Immature natural killer cell (primary cell): ENCODE measurements around the gene LDB3. TPM values are rescaled to one million over a fixed set of nuclear protein-coding genes. Genes with fewer than 3 reads are reported as not detected.

Source experiments
- DNase-seq, 3 donors: peaks; one replicate each; pipeline ENCODE4 v3.0.0; 2022; ENCODE audit warnings: mixed read lengths in 1 of 3
- H3K27ac Mint-ChIP-seq, 6 donors: one replicate each; pipeline ENCODE4 v1.8.0; 2020; ENCODE audit warnings: mixed read lengths in 6 of 6, mild to moderate bottlenecking in 5 of 6, inconsistent platforms in 4 of 6, moderate library complexity in 3 of 6
- H3K27me3 Mint-ChIP-seq, 3 donors: one replicate each; pipeline ENCODE4 v1.8.0; 2020 to 2021; ENCODE audit warnings: low read depth in 3 of 3, mild to moderate bottlenecking in 3 of 3, mixed read lengths in 3 of 3, moderate library complexity in 3 of 3, inconsistent platforms in 1 of 3
- H3K36me3 Mint-ChIP-seq, 3 donors: one replicate each; pipeline ENCODE4 v1.8.0; 2020; ENCODE audit warnings: mixed read lengths in 3 of 3, inconsistent platforms in 2 of 3, mild to moderate bottlenecking in 2 of 3
- H3K4me1 Mint-ChIP-seq, 2 donors: one replicate each; pipeline ENCODE4 v1.8.0; 2020; ENCODE audit warnings: inconsistent platforms in 2 of 2, mild to moderate bottlenecking in 2 of 2, mixed read lengths in 2 of 2, moderate library complexity in 1 of 2
- H3K4me3 Mint-ChIP-seq, 5 donors: one replicate each; pipeline ENCODE4 v1.8.0; 2020; ENCODE audit warnings: mild to moderate bottlenecking in 5 of 5, mixed read lengths in 5 of 5, inconsistent platforms in 3 of 5, moderate library complexity in 3 of 5
- H3K9me3 Mint-ChIP-seq, 6 donors: one replicate each; pipeline ENCODE4 v1.8.0; 2020; ENCODE audit warnings: mild to moderate bottlenecking in 6 of 6, mixed read lengths in 6 of 6, inconsistent platforms in 4 of 6, moderate library complexity in 3 of 6
- polyA plus RNA-seq, 3 donors: library from polyadenylated mRNA; unstranded; fragments of 300-500 nt; fragmentation: Illumina TruSeq; gene quantifications; one replicate each; pipeline ENCODE4 v1.2.3, GENCODE V29; 2021

LDB3 gene
- polyA plus RNA-seq, 3 donors from 2014 or later = 0.09 TPM; not detected in 2

GRCh38 chr10:86758189-86759072 is 90.1 kb downstream of the LDB3 start:
- Mint-ChIP-seq H3K36me3 (no peaks in the 10 kb centered on the region), H3K27ac (peak overlapping the region in 1 of 6 donors; percentile 11), H3K4me1 (peaks cover 20 to 35% of the 10 kb centered on the region in 2 donors), H3K27me3 (peaks cover 4 to 21% (median 6%) of the 10 kb centered on the region in 3 donors), H3K9me3 (no peaks in the 10 kb centered on the region), H3K4me3 (peak overlapping the region; percentile 62 to 92 (median 91))
- DNase-seq = no peak

GRCh38 chr10:86759073-86759672 is 90.9 kb downstream of the LDB3 start:
- Mint-ChIP-seq H3K27ac (no peak overlapping the region), H3K4me3 (peak overlapping the region in 4 of 5 donors; percentile 2 to 24 (median 6))

GRCh38 chr10:86763404-86763803 is 95.1 kb downstream of the LDB3 start:
- Mint-ChIP-seq H3K27me3 (peaks cover 2 to 7% (median 2%) of the 10 kb centered on the region in 3 donors), H3K4me1 (peaks cover 10 to 12% of the 10 kb centered on the region in 2 donors), H3K4me3 (no peak overlapping the region), H3K36me3 (no peaks in the 10 kb centered on the region), H3K9me3 (no peaks in the 10 kb centered on the region), H3K27ac (no peak overlapping the region)
- no peak for DNase-seq

More at GRCh38 chr10:86759073-86759672, 90.9 kb downstream of the LDB3 start:
- Mint-ChIP-seq H3K9me3 (no peaks in the 10 kb centered on the region), H3K27me3 (peaks cover 4 to 21% (median 6%) of the 10 kb centered on the region in 3 donors), H3K4me1 (peaks cover 20 to 35% of the 10 kb centered on the region in 2 donors), H3K36me3 (no peaks in the 10 kb centered on the region)
- DNase-seq = no peak

- Mint-ChIP-seq H3K9me3 (no peaks in the 10 kb centered on the region), H3K4me1 (peaks cover 5 to 11% of the 10 kb centered on the region in 2 donors), H3K4me3 (no peak overlapping the region), H3K27ac (no peak overlapping the region), H3K27me3 (peaks cover 0 to 7% (median 5%) of the 10 kb centered on the region in 3 donors), H3K36me3 (peaks cover 0 to 4% (median 0%) of the 10 kb centered on the region in 3 donors)
- DNase-seq = no peak
These were observed 97.2 kb downstream of the LDB3 start for GRCh38 chr10:86765548-86765947.

GRCh38 chr10:86768412-86769062 is 100.2 kb downstream of the LDB3 start:
- Mint-ChIP-seq H3K27ac (no peak overlapping the region), H3K36me3 (peaks cover 0 to 4% (median 0%) of the 10 kb centered on the region in 3 donors), H3K4me3 (no peak overlapping the region)

GRCh38 chr10:86769991-86770390 is 101.7 kb downstream of the LDB3 start:
- Mint-ChIP-seq H3K9me3 (no peaks in the 10 kb centered on the region), H3K27ac (no peak overlapping the region), H3K4me1 (peaks cover 5 to 11% of the 10 kb centered on the region in 2 donors), H3K36me3 (peaks cover 0 to 4% (median 0%) of the 10 kb centered on the region in 3 donors), H3K4me3 (no peak overlapping the region), H3K27me3 (peaks cover 0 to 5% (median 0%) of the 10 kb centered on the region in 3 donors)
- no peak for DNase-seq

More at GRCh38 chr10:86768412-86769062, 100.2 kb downstream of the LDB3 start:
- peaks cover 5 to 11% of the 10 kb centered on the region in 2 donors for H3K4me1 Mint-ChIP-seq
- DNase-seq = no peak
- peaks cover 0 to 5% (median 2%) of the 10 kb centered on the region in 3 donors for H3K27me3 Mint-ChIP-seq
- no peaks in the 10 kb centered on the region for H3K9me3 Mint-ChIP-seq

GRCh38 chr10:86770412-86770960 is 102.2 kb downstream of the LDB3 start:
- Mint-ChIP-seq H3K4me1 (peaks cover 5 to 10% of the 10 kb centered on the region in 2 donors), H3K27ac (no peak overlapping the region), H3K36me3 (peaks cover 0 to 4% (median 0%) of the 10 kb centered on the region in 3 donors), H3K27me3 (peaks cover 0 to 5% (median 0%) of the 10 kb centered on the region in 3 donors), H3K9me3 (no peaks in the 10 kb centered on the region), H3K4me3 (no peak overlapping the region)
- DNase-seq = no peak

- Mint-ChIP-seq H3K36me3 (peaks cover 0 to 4% (median 0%) of the 10 kb centered on the region in 3 donors), H3K4me1 (peaks cover 5 to 8% of the 10 kb centered on the region in 2 donors), H3K9me3 (no peaks in the 10 kb centered on the region), H3K4me3 (no peak overlapping the region), H3K27ac (no peak overlapping the region), H3K27me3 (peaks cover 0 to 3% (median 0%) of the 10 kb centered on the region in 3 donors)
- no peak for DNase-seq
These were observed 105.2 kb downstream of the LDB3 start for GRCh38 chr10:86773498-86773897.

- Mint-ChIP-seq H3K27ac (no peak overlapping the region), H3K4me1 (peaks cover 0 to 3% of the 10 kb centered on the region in 2 donors), H3K36me3 (peaks cover 0 to 4% (median 0%) of the 10 kb centered on the region in 3 donors), H3K4me3 (no peak overlapping the region), H3K27me3 (no peaks in the 10 kb centered on the region), H3K9me3 (peaks cover 0 to 2% (median 0%) of the 10 kb centered on the region in 6 donors)
- DNase-seq = no peak
These were observed 107.0 kb downstream of the LDB3 start for GRCh38 chr10:86775056-86775869.

- Mint-ChIP-seq H3K9me3 (peaks cover 0 to 2% (median 0%) of the 10 kb centered on the region in 6 donors), H3K36me3 (peaks cover 0 to 4% (median 0%) of the 10 kb centered on the region in 3 donors), H3K27ac (peak overlapping the region in 1 of 6 donors; percentile 60), H3K27me3 (no peaks in the 10 kb centered on the region), H3K4me1 (peaks cover 0 to 1% of the 10 kb centered on the region in 2 donors), H3K4me3 (no peak overlapping the region)
- DNase-seq = no peak
These were observed 107.5 kb downstream of the LDB3 start for GRCh38 chr10:86775870-86776180.

- DNase-seq = no peak
- H3K27me3 Mint-ChIP-seq = peaks cover 0 to 2% (median 2%) of the 10 kb centered on the region in 3 donors
- peaks cover 0 to 2% (median 0%) of the 10 kb centered on the region in 6 donors for H3K9me3 Mint-ChIP-seq
- H3K4me1 Mint-ChIP-seq = peaks cover 0 to 1% of the 10 kb centered on the region in 2 donors
- H3K4me3 Mint-ChIP-seq = no peak overlapping the region
- peaks cover 0 to 4% (median 4%) of the 10 kb centered on the region in 3 donors for H3K36me3 Mint-ChIP-seq
- H3K27ac Mint-ChIP-seq = no peak overlapping the region
These were observed 111.1 kb downstream of the LDB3 start for GRCh38 chr10:86779220-86780017.
